ENCODE results near the gene FMC1. TPM values are rescaled to one million over a fixed set of nuclear protein-coding genes. Genes with fewer than 3 reads are reported as not detected.
A peak's percentile ranks its signal among the peaks of the same experiment; 100 is the strongest.

FMC1 gene
- total RNA-seq, 3 donors from 2014 or later: 12.3 to 17.3 (median 16.1) TPM

- ATAC-seq (peak; percentile 84), DNase-seq (no peak)
- Histone ChIP-seq H3K4me3 (no peak overlapping the region), H3K4me1 (ENCODE audit: low read depth) (peaks cover 30% of the 10 kb centered on the region), H3K36me3 (ENCODE audit: low read depth) (no peaks in the 10 kb centered on the region), H3K9me3 (no peaks in the 10 kb centered on the region)
- intact Hi-C loops (cut with DNase I, micrococcal nuclease): no loop called here
- TF ChIP-seq CTCF (IDR thresholded peaks at IDR 0.05): no peak
Measured at GRCh38 chr7:139297795-139298194, 43.3 kb upstream of the FMC1 start.

GRCh38 chr7:139299296-139299695 is 41.8 kb upstream of the FMC1 start:
- H3K36me3 ChIP-seq (ENCODE audit: low read depth): no peaks in the 10 kb centered on the region
- intact Hi-C loops (cut with DNase I, micrococcal nuclease): no loop called here
- ATAC-seq (no peak), DNase-seq (no peak)
- TF ChIP-seq CTCF (IDR thresholded peaks at IDR 0.05): no peak
- no peaks in the 10 kb centered on the region for H3K9me3 ChIP-seq
- no peak overlapping the region for H3K4me3 ChIP-seq
- peaks cover 30% of the 10 kb centered on the region for H3K4me1 ChIP-seq (ENCODE audit: low read depth)

GRCh38 chr7:139300390-139300789 is 40.7 kb upstream of the FMC1 start:
- no peaks in the 10 kb centered on the region for H3K9me3 ChIP-seq
- H3K36me3 ChIP-seq (ENCODE audit: low read depth): no peaks in the 10 kb centered on the region
- intact Hi-C loops (cut with DNase I, micrococcal nuclease): no loop called here
- peaks cover 30% of the 10 kb centered on the region for H3K4me1 ChIP-seq (ENCODE audit: low read depth)
- no peak for TF ChIP-seq CTCF (IDR thresholded peaks at IDR 0.05)
- ATAC-seq (no peak), DNase-seq (no peak)
- H3K4me3 ChIP-seq: no peak overlapping the region

- no peak overlapping the region for H3K4me3 ChIP-seq
- TF ChIP-seq CTCF (IDR thresholded peaks at IDR 0.05): no peak
- intact Hi-C loops (cut with DNase I, micrococcal nuclease): no loop called here
- H3K36me3 ChIP-seq (ENCODE audit: low read depth): no peaks in the 10 kb centered on the region
- no peak for ATAC-seq
- peaks cover 21% of the 10 kb centered on the region for H3K4me1 ChIP-seq (ENCODE audit: low read depth)
- H3K9me3 ChIP-seq: no peaks in the 10 kb centered on the region
- no peak for DNase-seq
Measured at GRCh38 chr7:139304517-139304916, 36.6 kb upstream of the FMC1 start.

- no peaks in the 10 kb centered on the region for H3K4me1 ChIP-seq (ENCODE audit: low read depth)
- no peaks in the 10 kb centered on the region for H3K9me3 ChIP-seq
- no peaks in the 10 kb centered on the region for H3K36me3 ChIP-seq (ENCODE audit: low read depth)
- intact Hi-C loops (cut with DNase I, micrococcal nuclease): no loop called here
- no peak for ATAC-seq
- DNase-seq: no peak
- H3K4me3 ChIP-seq: no peak overlapping the region
- no peak for TF ChIP-seq CTCF (IDR thresholded peaks at IDR 0.05)
Measured at GRCh38 chr7:139317939-139318505, 23.1 kb upstream of the FMC1 start.
